ENCODE measurements around the gene OAS3. TPM values are rescaled to one million over a fixed set of nuclear protein-coding genes. Genes with fewer than 3 reads are reported as not detected.
"Not testable (repeated sequence)": the region's sequence is repeated elsewhere in the genome, so short reads cannot be mapped to it uniquely, and the experiment has no call there.

The OAS3 gene
- total and polyA plus RNA-seq, 10 donors = 5.0 to 54.5 (median 28.8) TPM

- no peak for DNase-seq
- 91 to 96% (median 93%) methylated on average over 5 of the region's 5 CpGs for WGBS, 5 donors
- peaks cover 0 to 6% (median 0%) of the 10 kb centered on the region in 6 donors for H3K4me1 ChIP-seq
- H3K27ac ChIP-seq = no peak overlapping the region
- no peak for TF ChIP-seq POLR2AphosphoS5 (IDR thresholded peaks at IDR 0.05)
- TF ChIP-seq POLR2A (IDR thresholded peaks at IDR 0.05) = no peak
- TF ChIP-seq CTCF (IDR thresholded peaks at IDR 0.05 in 8 of 11, conservative IDR thresholded peaks at IDR 0.05 in 3 of 11) = no peak
- H3K9me3 ChIP-seq = peaks cover 3 to 26% (median 25%) of the 10 kb centered on the region in 8 donors
- intact Hi-C loops (cut with DNase I; ENCODE audit: low total_unique reads) = no loop called here
- no peak overlapping the region for H3K4me3 ChIP-seq
- no peaks in the 10 kb centered on the region for H3K27me3 ChIP-seq (replicated peaks in 1 of 7)
- H3K36me3 ChIP-seq = peaks cover 5 to 98% (median 58%) of the 10 kb centered on the region in 6 donors
Measured at GRCh38 chr12:112916270-112916669, 22.0 kb upstream of the OAS3 start.

- 77 to 89% (median 85%) methylated on average over 5 to 6 of the region's 6 CpGs for WGBS, 5 donors
- Histone ChIP-seq H3K27ac (no peak overlapping the region), H3K4me1 (peaks cover 0 to 9% (median 1%) of the 10 kb centered on the region in 6 donors), H3K36me3 (peaks cover 3 to 84% (median 47%) of the 10 kb centered on the region in 6 donors), H3K27me3 (replicated peaks in 1 of 7) (no peaks in the 10 kb centered on the region), H3K9me3 (peaks cover 0 to 4% (median 3%) of the 10 kb centered on the region in 8 donors), H3K4me3 (no peak overlapping the region)
- TF ChIP-seq POLR2AphosphoS5 (IDR thresholded peaks at IDR 0.05) = no peak
- no peak for TF ChIP-seq CTCF (IDR thresholded peaks at IDR 0.05 in 8 of 11, conservative IDR thresholded peaks at IDR 0.05 in 3 of 11)
- no peak for TF ChIP-seq POLR2A (IDR thresholded peaks at IDR 0.05)
- intact Hi-C loops (cut with DNase I; ENCODE audit: low total_unique reads) = no loop called here
- DNase-seq = no peak
Measured at GRCh38 chr12:112919121-112919520, 19.2 kb upstream of the OAS3 start.

- Histone ChIP-seq H3K4me1 (peaks cover 7 to 30% (median 18%) of the 10 kb centered on the region in 6 donors), H3K36me3 (peaks cover 0 to 29% (median 12%) of the 10 kb centered on the region in 6 donors), H3K27ac (peak overlapping the region; percentile 11 to 77 (median 68)), H3K4me3 (no peak overlapping the region), H3K27me3 (replicated peaks in 1 of 7) (no peaks in the 10 kb centered on the region), H3K9me3 (peaks cover 0 to 7% (median 0%) of the 10 kb centered on the region in 8 donors)
- no peak for DNase-seq
- no peak for TF ChIP-seq POLR2A (IDR thresholded peaks at IDR 0.05)
- peak in 1 of 3 donors; percentile 43 for TF ChIP-seq POLR2AphosphoS5 (IDR thresholded peaks at IDR 0.05)
- no peak for TF ChIP-seq CTCF (IDR thresholded peaks at IDR 0.05 in 8 of 11, conservative IDR thresholded peaks at IDR 0.05 in 3 of 11)
- intact Hi-C loops (cut with DNase I; ENCODE audit: low total_unique reads) = no loop called here
- WGBS, 5 donors = 16 to 33% (median 20%) methylated on average over 7 of the region's 7 CpGs
Measured at GRCh38 chr12:112924986-112925385, 13.3 kb upstream of the OAS3 start.

GRCh38 chr12:112926416-112927033, 11.7 kb upstream of the OAS3 start:
- H3K4me3 ChIP-seq; DNase-seq; intact Hi-C loops (cut with DNase I; ENCODE audit: low total_unique reads); H3K9me3 ChIP-seq; H3K27me3 ChIP-seq (replicated peaks in 1 of 7): not testable (repeated sequence)
- 45 to 62% (median 51%) methylated on average over 7 of the region's 7 CpGs for WGBS, 5 donors
- Histone ChIP-seq H3K4me1 (peaks cover 7 to 30% (median 18%) of the 10 kb centered on the region in 6 donors), H3K36me3 (peaks cover 0 to 13% (median 2%) of the 10 kb centered on the region in 6 donors), H3K27ac (peak overlapping the region in 5 of 8 donors; percentile 17 to 77 (median 74))

Data from spleen (tissue), 11 donors.